Osteocyte (in vitro differentiated cells): ENCODE measurements around the gene SYT2. TPM values are rescaled to one million over a fixed set of nuclear protein-coding genes. Genes with fewer than 3 reads are reported as not detected.
"Not testable (repeated sequence)": the region's sequence is repeated elsewhere in the genome, so short reads cannot be mapped to it uniquely, and the experiment has no call there.

Experiments used
- DNase-seq: peaks from one replicate; pipeline ENCODE4 v3.0.0; 2021; ENCODE audit warnings: mixed read lengths; ENCODE audit not compliant: unreplicated experiment; ENCODE audit errors: extremely low spot score
- H3K27ac Mint-ChIP-seq: one replicate; pipeline ENCODE4 v1.8.0; 2021; ENCODE audit warnings: mild to moderate bottlenecking, mixed read lengths; ENCODE audit not compliant: unreplicated experiment
- H3K27me3 Mint-ChIP-seq: one replicate; pipeline ENCODE4 v1.8.0; 2021; ENCODE audit warnings: mixed read lengths; ENCODE audit not compliant: unreplicated experiment
- H3K36me3 Mint-ChIP-seq: one replicate; pipeline ENCODE4 v1.8.0; 2021; ENCODE audit warnings: mixed read lengths; ENCODE audit not compliant: unreplicated experiment
- H3K4me1 Mint-ChIP-seq: one replicate; pipeline ENCODE4 v1.8.0; 2021; ENCODE audit warnings: mixed read lengths; ENCODE audit not compliant: unreplicated experiment
- H3K4me3 Mint-ChIP-seq: one replicate; pipeline ENCODE4 v1.8.0; 2021; ENCODE audit warnings: mild to moderate bottlenecking, moderate library complexity, mixed read lengths; ENCODE audit not compliant: unreplicated experiment
- H3K9me3 Mint-ChIP-seq: one replicate; pipeline ENCODE4 v1.8.0; 2021; ENCODE audit warnings: mixed read lengths; ENCODE audit not compliant: unreplicated experiment
- total RNA-seq: library from RNA; stranded (reverse); gene quantifications from 2 replicates; pipeline ENCODE4 v1.2.1, GENCODE V29; 2021
- TF ChIP-seq, protein P1 (sequence below): fragments of 200-600 bp; sonication (generic); IDR thresholded peaks from 2 replicates; pipeline ENCODE4 v1.5.0; 2021; ENCODE audit warnings: antibody characterized with exemption, mild to moderate bottlenecking, moderate library complexity

The SYT2 gene
- total RNA-seq, 1 donor from 2014 or later: not detected

DNA sequence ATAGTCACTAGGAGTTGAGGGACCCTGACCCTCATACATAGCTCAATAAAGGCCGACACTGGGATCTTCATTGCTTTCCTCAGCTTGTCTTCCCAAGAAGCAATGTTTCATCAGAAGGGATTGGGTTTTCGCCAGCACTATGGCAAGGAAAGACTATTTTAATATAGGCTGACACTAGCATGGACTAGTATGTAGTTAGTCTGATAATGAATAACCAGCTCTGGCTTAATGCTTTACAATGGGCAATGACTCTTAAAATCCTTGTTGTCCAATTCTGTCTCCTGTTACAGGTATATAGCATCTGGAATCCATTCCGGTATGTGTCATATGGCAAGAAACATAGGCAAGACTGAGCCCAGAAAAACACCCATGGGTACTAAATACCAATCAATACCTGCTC is 15.3 kb upstream of the SYT2 start:
- no peaks in the 10 kb centered on the region for H3K9me3 Mint-ChIP-seq
- H3K27me3 Mint-ChIP-seq: no peaks in the 10 kb centered on the region
- H3K4me1 Mint-ChIP-seq: no peaks in the 10 kb centered on the region
- TF ChIP-seq, protein P1, sequence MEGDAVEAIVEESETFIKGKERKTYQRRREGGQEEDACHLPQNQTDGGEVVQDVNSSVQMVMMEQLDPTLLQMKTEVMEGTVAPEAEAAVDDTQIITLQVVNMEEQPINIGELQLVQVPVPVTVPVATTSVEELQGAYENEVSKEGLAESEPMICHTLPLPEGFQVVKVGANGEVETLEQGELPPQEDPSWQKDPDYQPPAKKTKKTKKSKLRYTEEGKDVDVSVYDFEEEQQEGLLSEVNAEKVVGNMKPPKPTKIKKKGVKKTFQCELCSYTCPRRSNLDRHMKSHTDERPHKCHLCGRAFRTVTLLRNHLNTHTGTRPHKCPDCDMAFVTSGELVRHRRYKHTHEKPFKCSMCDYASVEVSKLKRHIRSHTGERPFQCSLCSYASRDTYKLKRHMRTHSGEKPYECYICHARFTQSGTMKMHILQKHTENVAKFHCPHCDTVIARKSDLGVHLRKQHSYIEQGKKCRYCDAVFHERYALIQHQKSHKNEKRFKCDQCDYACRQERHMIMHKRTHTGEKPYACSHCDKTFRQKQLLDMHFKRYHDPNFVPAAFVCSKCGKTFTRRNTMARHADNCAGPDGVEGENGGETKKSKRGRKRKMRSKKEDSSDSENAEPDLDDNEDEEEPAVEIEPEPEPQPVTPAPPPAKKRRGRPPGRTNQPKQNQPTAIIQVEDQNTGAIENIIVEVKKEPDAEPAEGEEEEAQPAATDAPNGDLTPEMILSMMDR: no peak
- no peak for DNase-seq
- peaks cover 45% of the 10 kb centered on the region for H3K36me3 Mint-ChIP-seq
- H3K27ac Mint-ChIP-seq: no peak overlapping the region
- H3K4me3 Mint-ChIP-seq: no peak overlapping the region

DNA sequence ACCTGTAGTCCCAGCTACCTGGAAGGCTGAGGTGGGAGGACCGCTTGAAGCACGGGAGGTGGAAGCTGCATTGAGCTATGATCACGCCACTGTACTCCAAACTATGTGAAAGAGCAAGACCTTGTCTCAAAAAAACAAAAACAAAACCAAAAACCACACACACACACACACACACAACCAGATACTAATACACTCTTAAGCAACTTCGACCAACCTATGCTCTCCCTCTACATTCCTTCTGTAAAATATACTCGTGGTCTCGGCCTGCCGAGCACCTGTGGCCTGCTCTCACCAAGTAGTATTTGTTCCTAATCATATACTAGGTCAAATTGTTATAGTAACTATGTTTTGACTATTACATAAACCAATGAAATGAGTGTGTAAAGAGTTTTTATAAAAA is 13.5 kb upstream of the SYT2 start:
- no peaks in the 10 kb centered on the region for H3K27me3 Mint-ChIP-seq
- TF ChIP-seq, protein P1: no peak
- H3K4me3 Mint-ChIP-seq: no peak overlapping the region
- H3K9me3 Mint-ChIP-seq: no peaks in the 10 kb centered on the region
- DNase-seq: no peak
- H3K27ac Mint-ChIP-seq: no peak overlapping the region
- peaks cover 2% of the 10 kb centered on the region for H3K4me1 Mint-ChIP-seq
- H3K36me3 Mint-ChIP-seq: peaks cover 28% of the 10 kb centered on the region

DNA sequence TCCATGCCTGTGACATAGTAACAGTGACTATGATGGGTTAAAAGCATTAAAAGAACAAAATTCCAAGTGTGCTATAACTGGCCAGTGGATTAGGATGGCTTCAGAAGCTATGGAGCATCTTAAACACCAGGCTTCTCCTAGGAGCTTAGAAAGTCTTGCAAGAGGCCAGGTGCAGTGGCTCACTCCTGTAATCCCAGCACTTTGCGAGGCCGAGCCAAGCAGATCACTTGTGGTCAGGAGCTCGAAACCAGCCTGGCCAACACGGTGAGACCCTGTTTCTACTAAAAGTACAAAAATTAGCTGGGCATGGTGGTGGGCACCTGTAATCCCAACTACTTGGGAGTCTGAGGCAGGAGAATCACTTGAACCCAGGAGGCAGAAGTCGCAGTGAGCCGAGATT is 12.8 kb upstream of the SYT2 start:
- H3K27me3 Mint-ChIP-seq, H3K4me1 Mint-ChIP-seq, H3K9me3 Mint-ChIP-seq, H3K27ac Mint-ChIP-seq, DNase-seq, H3K4me3 Mint-ChIP-seq: not testable (repeated sequence)
- peaks cover 22% of the 10 kb centered on the region for H3K36me3 Mint-ChIP-seq

DNA sequence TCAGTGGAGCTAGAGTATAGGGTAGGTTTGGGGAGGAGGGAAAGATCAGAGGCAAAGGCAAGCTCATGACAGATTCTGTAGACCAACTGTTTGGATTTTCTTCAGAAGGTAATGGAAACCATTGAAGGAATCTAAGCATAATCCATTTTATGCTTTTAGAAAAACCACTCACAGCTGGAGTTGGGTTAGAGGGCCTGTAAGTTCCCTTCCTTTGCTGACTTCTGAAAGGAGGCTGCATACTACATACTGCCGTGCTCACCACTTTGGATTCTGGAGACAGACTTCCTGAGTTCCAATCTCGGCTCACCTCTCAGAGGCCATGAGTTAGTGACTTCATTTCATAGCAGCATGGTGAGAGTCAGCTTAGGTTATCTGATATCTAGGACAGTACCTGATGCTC is 6.4 kb upstream of the SYT2 start:
- TF ChIP-seq, protein P1: no peak
- H3K4me1 Mint-ChIP-seq: peaks cover 2% of the 10 kb centered on the region
- peaks cover 27% of the 10 kb centered on the region for H3K27me3 Mint-ChIP-seq
- no peaks in the 10 kb centered on the region for H3K9me3 Mint-ChIP-seq
- DNase-seq: no peak
- H3K36me3 Mint-ChIP-seq: no peaks in the 10 kb centered on the region
- no peak overlapping the region for H3K4me3 Mint-ChIP-seq
- no peak overlapping the region for H3K27ac Mint-ChIP-seq

DNA sequence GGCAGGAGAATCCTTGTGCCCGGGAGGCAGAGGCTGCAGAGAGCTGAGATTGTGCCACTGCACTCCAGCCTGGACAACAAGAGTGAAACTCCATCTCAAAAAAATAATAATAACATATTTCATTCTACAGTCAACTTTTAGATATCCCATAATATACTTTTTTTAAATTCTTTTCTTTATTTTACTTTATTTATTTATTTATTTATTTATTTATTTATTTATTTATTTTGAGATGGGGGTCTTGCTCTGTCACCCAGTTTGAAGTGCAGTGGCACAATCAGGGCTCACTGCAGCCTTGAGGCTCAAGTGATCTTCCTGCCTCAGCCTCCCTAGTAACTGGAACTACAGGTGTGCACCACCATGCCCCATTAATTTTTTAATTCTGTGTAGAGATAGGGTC is 3.9 kb upstream of the SYT2 start:
- not testable (repeated sequence) for DNase-seq, H3K36me3 Mint-ChIP-seq, H3K4me1 Mint-ChIP-seq, H3K4me3 Mint-ChIP-seq, H3K9me3 Mint-ChIP-seq, H3K27ac Mint-ChIP-seq
- H3K27me3 Mint-ChIP-seq: peaks cover 42% of the 10 kb centered on the region

DNA sequence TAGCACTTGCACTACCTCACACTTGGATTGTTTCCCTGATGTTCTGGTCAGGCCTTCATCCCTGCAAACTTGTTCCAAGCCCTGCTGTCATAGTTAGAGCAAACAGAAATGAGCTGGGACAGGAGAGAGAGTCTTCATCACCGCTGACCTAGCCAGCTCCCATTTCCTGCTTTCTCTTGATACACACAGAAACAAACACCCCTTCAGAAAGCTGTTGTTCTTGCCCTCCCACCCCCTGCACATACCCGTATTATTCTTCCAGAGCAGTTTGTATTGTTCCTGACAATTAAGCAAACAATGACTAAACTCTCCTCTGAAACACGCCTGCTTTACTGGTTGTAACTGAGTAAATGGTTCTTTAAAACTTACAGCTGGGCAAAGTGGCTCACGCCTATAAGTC is 2.9 kb upstream of the SYT2 start:
- DNase-seq: no peak
- H3K36me3 Mint-ChIP-seq: no peaks in the 10 kb centered on the region
- H3K4me3 Mint-ChIP-seq: no peak overlapping the region
- TF ChIP-seq, protein P1: no peak
- H3K9me3 Mint-ChIP-seq: no peaks in the 10 kb centered on the region
- no peak overlapping the region for H3K27ac Mint-ChIP-seq
- peaks cover 10% of the 10 kb centered on the region for H3K4me1 Mint-ChIP-seq
- H3K27me3 Mint-ChIP-seq: peaks cover 53% of the 10 kb centered on the region
